ENCODE measurements around the gene TNNT1.
"Not testable (repeated sequence)": the region's sequence is repeated elsewhere in the genome, so short reads cannot be mapped to it uniquely, and the experiment has no call there.

TNNT1 gene

DNA sequence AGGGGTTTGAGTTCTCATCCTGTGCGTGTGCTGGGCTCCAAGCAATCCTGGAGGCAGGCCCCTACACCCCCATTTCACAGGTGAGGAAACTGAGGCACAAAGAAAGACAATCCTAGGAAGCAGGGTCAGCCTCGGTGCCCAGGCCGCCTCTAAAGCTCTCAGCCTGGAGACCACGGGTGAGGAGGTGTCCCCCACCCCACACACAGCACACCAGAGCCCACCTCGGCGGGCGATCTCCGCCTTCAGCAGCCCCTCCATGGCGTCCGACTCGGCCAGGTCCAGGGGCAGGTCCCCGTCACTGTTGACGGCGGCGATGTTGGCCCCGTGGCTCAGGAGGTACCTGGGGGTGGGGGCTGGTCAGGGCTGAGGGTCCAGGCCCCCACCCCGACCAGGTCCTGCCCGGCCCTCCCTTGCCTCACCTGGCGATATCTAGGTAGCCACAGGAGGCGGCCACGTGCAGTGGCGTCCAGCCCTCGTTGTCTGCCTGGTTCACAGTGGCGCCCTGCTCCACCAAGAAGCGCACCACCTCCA is 36.7 kb downstream of the TNNT1 start:
- TF ChIP-seq, protein P1, sequence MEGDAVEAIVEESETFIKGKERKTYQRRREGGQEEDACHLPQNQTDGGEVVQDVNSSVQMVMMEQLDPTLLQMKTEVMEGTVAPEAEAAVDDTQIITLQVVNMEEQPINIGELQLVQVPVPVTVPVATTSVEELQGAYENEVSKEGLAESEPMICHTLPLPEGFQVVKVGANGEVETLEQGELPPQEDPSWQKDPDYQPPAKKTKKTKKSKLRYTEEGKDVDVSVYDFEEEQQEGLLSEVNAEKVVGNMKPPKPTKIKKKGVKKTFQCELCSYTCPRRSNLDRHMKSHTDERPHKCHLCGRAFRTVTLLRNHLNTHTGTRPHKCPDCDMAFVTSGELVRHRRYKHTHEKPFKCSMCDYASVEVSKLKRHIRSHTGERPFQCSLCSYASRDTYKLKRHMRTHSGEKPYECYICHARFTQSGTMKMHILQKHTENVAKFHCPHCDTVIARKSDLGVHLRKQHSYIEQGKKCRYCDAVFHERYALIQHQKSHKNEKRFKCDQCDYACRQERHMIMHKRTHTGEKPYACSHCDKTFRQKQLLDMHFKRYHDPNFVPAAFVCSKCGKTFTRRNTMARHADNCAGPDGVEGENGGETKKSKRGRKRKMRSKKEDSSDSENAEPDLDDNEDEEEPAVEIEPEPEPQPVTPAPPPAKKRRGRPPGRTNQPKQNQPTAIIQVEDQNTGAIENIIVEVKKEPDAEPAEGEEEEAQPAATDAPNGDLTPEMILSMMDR (IDR thresholded peaks at IDR 0.05; ENCODE audit: insufficient read depth, missing control alignments), result no peak
- no peak for FAIRE-seq

DNA sequence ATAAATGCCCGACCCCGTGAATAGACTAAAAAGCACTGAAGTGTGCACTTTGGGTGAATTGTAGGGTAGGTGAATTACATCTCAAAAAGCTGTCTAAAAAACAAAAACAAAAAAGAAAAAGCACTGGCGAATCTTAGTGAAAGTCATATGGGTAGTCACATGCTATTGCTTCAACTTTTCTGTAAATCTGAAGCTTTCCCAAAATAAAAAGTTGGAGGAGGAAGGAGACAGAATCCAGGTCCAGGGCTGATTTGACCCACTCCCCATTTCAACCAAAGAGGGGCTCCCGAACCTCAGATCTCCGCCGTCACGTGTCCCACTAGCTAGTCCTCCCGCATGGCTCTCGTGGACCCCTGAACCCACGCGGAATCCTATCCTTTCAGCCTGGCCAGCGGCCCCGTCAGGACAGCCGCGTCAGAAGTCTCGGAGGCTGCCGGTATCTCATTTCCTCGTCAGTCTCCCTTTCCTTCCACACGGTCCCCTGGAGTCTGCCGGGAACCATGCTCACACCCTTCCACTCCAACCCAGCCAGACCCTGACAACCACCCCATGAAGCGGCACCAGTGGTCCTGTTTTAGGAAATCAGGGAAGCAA is 37.7 kb downstream of the TNNT1 start:
- TF ChIP-seq, protein P1 (IDR thresholded peaks at IDR 0.05; ENCODE audit: insufficient read depth, missing control alignments), result no peak
- DNase-seq (ENCODE audit: insufficient read length, low spot score), result no peak
- FAIRE-seq, result no peak

More for the DNA sequence above, 36.7 kb downstream of the TNNT1 start:
- no peak for DNase-seq (ENCODE audit: insufficient read length, low spot score)

DNA sequence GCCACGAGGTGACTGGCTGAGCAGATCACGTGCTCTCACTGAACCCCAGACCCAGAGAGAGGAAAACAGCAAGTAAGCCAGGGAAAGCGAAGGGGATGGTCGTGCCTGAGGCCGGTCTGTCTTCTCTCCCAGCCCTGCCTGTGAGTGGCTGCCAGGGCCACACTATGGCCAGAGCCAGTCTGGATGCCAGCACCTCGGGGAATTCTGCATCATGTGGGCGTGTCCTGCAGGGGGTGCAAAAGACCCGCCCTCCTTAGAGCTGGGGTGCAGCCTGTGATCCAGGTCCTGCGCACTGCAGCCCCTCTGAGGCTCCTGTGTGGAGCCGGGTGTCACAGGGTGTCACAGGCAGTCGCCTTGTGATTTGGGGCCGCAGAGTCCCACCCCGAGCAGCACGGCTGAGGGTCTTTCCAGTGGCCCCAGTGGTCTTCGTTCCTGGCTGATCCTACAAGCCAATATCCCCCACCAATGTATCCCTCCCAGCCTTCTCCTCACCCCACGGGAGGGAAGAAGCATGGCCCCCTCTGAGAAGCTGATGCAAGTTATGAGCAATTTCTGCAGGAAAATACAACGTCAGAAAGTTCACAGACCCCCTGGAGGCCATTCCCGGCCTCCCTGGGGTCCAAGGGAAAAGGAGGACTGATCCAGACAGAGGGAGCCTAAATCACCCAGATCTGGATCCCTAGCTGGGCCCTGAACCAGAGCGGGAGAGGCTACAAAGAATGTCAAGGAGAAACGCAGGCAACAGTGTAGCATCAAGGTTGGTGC is 39.3 kb downstream of the TNNT1 start:
- TF ChIP-seq, protein P1 (IDR thresholded peaks at IDR 0.05; ENCODE audit: insufficient read depth, missing control alignments), result no peak
- no peak for FAIRE-seq

DNA sequence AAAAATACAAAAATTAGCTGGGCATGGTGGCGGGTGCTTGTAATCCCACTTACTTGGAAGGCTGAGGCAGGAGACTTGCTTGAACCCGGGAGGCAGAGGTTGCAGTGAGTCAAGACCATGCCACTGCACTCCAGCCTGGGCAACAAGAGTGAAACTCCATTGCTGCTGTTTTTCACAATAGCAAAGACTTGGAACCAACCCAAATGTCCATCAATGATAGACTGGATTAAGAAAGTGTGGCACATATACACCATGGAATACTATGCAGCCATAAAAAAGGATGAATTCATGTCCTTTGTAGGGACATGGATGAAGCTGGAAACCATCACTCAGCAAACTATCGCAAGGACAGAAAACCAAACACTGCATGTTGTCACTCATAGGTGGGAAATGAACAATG is 41.8 kb downstream of the TNNT1 start:
- not testable (repeated sequence) for FAIRE-seq; DNase-seq (ENCODE audit: insufficient read length, low spot score)

More for the DNA sequence above, 39.3 kb downstream of the TNNT1 start:
- DNase-seq (ENCODE audit: insufficient read length, low spot score), result no peak

DNA sequence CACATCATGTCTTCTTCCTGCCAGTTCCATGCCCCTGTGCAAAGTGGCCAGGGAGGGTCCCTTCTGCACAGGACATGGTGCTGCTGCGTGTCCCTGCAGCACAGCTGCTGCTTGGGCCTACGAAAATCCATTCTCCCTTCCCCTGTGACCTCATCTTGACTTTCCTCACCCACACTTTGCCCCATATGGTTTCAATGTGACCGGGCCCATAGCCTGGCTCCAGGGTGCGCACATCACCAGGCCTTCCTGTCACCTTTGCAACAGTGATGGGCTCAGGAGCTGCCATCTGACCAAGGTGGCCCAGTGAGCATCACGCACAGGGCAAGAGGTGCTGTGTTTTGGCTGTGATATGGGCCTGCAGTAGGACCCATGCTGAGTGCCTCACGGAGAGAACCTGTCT is 42.4 kb downstream of the TNNT1 start:
- FAIRE-seq, result no peak
- DNase-seq (ENCODE audit: insufficient read length, low spot score), result no peak
- TF ChIP-seq, protein P1 (IDR thresholded peaks at IDR 0.05; ENCODE audit: insufficient read depth, missing control alignments), result no peak

DNA sequence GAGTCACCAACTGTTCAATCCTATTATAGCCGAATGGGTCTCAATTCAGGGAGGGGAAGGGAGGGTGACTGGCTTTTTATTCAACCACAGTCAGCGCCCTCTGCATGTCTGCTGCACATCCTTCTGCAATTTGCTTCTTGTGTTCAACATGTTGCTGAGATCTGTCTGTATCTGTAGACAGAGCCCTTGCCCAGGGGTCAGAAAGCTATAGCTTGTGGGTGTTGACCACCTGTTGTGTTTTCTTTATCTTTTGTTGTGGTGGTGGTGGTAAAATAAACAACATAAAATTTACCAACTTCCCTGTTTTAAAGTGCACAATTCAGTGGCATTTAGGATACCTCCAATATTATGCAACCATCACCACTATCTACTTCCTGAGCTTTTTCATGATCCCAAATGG is 43.8 kb downstream of the TNNT1 start:
- DNase-seq (ENCODE audit: insufficient read length, low spot score) (no peak), FAIRE-seq (no peak)
- TF ChIP-seq, protein P1 (IDR thresholded peaks at IDR 0.05; ENCODE audit: insufficient read depth, missing control alignments), result no peak

DNA sequence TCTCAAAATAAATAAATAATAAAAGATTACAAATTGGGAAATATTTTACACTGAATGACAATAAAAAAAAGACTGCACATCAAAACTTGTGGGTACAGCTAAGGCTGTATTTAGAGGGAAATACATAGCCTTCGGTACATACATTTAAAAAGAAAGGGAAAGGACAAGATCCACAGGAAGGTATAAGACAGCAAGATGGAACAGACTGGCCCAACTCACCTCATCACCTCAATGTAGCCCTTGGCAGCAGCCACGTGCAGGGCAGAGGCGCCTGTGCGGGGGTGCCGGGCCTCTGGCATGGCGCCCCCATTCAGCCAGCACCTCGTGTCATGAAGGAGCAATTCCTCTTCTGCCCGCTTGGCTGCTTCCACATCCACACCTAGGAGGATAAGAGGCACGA is 45.8 kb downstream of the TNNT1 start:
- TF ChIP-seq, protein P1 (IDR thresholded peaks at IDR 0.05; ENCODE audit: insufficient read depth, missing control alignments), result no peak
- FAIRE-seq (no peak), DNase-seq (ENCODE audit: insufficient read length, low spot score) (no peak)

Measured in D721Med (cell line).